ENCODE measurements around the gene GULP1.

Gene GULP1

DNA sequence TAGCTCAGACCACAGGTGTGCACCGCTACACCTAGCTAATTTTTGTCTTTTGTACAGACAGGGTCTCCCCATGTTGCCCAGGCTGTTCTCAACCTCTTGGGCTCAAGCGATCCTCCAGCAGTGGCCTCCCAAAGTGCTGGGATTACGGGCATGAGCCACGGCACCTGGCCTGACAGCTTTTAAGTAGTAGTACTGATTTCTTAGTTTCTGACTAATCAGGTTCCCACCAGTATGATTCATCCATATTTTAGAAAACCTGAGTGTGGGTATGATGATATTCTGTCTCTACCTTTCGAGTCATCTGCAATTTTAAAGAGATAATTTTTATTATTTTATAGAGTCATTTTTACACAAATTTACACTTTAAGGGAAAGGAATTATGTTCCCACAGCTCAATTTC, 46.4 kb upstream of the GULP1 start:
- H3K9me2 ChIP-seq (replicated peaks; ENCODE audit: control insufficient read depth, low read length), result no peaks in the 10 kb centered on the region
- no peaks in the 10 kb centered on the region for H3K27me3 ChIP-seq (ENCODE audit: control insufficient read depth, low read length)
- H3K36me3 ChIP-seq (ENCODE audit: control insufficient read depth, low read length), result no peaks in the 10 kb centered on the region
- H3K27ac ChIP-seq (ENCODE audit: low read depth, low read length), result no peak overlapping the region
- no peaks in the 10 kb centered on the region for H3K79me2 ChIP-seq (ENCODE audit: control insufficient read depth, low read length)
- H3K4me3 ChIP-seq (ENCODE audit: low read length), result no peak overlapping the region
- H3K4me1 ChIP-seq (ENCODE audit: control insufficient read depth, low read length), result no peaks in the 10 kb centered on the region
- no peaks in the 10 kb centered on the region for H3K9me3 ChIP-seq (ENCODE audit: control insufficient read depth, insufficient read depth, low read length)
- no peak overlapping the region for H3K4me2 ChIP-seq (ENCODE audit: low read length)
- TF ChIP-seq, protein P1, sequence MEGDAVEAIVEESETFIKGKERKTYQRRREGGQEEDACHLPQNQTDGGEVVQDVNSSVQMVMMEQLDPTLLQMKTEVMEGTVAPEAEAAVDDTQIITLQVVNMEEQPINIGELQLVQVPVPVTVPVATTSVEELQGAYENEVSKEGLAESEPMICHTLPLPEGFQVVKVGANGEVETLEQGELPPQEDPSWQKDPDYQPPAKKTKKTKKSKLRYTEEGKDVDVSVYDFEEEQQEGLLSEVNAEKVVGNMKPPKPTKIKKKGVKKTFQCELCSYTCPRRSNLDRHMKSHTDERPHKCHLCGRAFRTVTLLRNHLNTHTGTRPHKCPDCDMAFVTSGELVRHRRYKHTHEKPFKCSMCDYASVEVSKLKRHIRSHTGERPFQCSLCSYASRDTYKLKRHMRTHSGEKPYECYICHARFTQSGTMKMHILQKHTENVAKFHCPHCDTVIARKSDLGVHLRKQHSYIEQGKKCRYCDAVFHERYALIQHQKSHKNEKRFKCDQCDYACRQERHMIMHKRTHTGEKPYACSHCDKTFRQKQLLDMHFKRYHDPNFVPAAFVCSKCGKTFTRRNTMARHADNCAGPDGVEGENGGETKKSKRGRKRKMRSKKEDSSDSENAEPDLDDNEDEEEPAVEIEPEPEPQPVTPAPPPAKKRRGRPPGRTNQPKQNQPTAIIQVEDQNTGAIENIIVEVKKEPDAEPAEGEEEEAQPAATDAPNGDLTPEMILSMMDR (IDR thresholded peaks at IDR 0.05; ENCODE audit: low read depth, low read length, poor library complexity, severe bottlenecking), result no peak
- TF ChIP-seq EZH2phosphoT487 (IDR thresholded peaks at IDR 0.05; ENCODE audit: borderline replicate concordance, low read length), result no peak
- no peaks in the 10 kb centered on the region for H4K20me1 ChIP-seq (ENCODE audit: control insufficient read depth, insufficient read depth, low read depth, low read length)
- H3F3A ChIP-seq (ENCODE audit: control insufficient read depth, insufficient read depth), result no peaks in the 10 kb centered on the region

DNA sequence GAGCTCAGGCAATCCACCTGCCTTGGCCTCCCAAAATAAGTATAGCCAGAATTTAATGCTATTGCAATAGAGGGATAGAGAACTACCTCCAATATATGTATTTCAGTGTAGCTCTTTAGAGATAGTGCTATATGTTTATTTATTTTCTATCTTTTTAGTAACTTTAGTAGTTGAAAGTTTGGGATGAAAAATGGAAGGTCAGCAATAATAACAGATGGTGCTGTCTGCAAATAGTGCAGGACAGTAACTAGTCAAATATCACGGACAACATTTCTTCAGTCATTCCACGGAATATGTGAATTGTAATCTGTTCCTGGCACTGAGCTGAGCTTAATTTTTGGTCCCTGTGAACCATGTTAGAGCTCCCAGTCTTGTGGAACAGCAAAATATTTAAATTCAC, 43.2 kb upstream of the GULP1 start:
- H3K4me1 ChIP-seq (ENCODE audit: control insufficient read depth, low read length), result no peaks in the 10 kb centered on the region
- H3K4me3 ChIP-seq (ENCODE audit: low read length), result no peak overlapping the region
- H3K27me3 ChIP-seq (ENCODE audit: control insufficient read depth, low read length), result no peaks in the 10 kb centered on the region
- no peaks in the 10 kb centered on the region for H3F3A ChIP-seq (ENCODE audit: control insufficient read depth, insufficient read depth)
- H3K79me2 ChIP-seq (ENCODE audit: control insufficient read depth, low read length), result no peaks in the 10 kb centered on the region
- H3K9me2 ChIP-seq (replicated peaks; ENCODE audit: control insufficient read depth, low read length), result no peaks in the 10 kb centered on the region
- no peaks in the 10 kb centered on the region for H4K20me1 ChIP-seq (ENCODE audit: control insufficient read depth, insufficient read depth, low read depth, low read length)
- TF ChIP-seq EZH2phosphoT487 (IDR thresholded peaks at IDR 0.05; ENCODE audit: borderline replicate concordance, low read length), result no peak
- TF ChIP-seq, protein P1 (IDR thresholded peaks at IDR 0.05; ENCODE audit: low read depth, low read length, poor library complexity, severe bottlenecking), result no peak
- H3K36me3 ChIP-seq (ENCODE audit: control insufficient read depth, low read length), result no peaks in the 10 kb centered on the region
- no peak overlapping the region for H3K4me2 ChIP-seq (ENCODE audit: low read length)
- H3K27ac ChIP-seq (ENCODE audit: low read depth, low read length), result no peak overlapping the region
- H3K9me3 ChIP-seq (ENCODE audit: control insufficient read depth, insufficient read depth, low read length), result no peaks in the 10 kb centered on the region

DNA sequence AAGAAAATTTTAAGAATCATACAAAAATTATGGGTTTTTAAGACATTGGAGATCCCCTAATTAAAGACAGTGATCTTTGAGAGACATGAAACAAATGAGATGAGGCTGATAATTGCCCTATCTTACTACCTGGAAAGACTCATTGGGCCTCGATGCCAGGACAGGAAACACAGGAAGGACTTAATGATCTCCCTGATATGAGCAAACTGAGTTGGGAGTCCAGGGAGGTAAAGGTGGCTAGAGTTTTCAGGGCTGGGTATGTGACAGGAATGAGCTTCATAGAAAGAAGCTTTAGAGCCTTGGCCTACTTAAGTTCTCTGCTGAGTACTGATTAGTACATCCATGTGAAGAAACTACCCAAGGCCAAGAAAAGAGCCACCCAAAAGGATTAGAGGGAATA, 40.6 kb upstream of the GULP1 start:
- H3K36me3 ChIP-seq (ENCODE audit: control insufficient read depth, low read length), result no peaks in the 10 kb centered on the region
- H3K4me3 ChIP-seq (ENCODE audit: low read length), result no peak overlapping the region
- no peaks in the 10 kb centered on the region for H3K9me3 ChIP-seq (ENCODE audit: control insufficient read depth, insufficient read depth, low read length)
- H3K4me1 ChIP-seq (ENCODE audit: control insufficient read depth, low read length), result no peaks in the 10 kb centered on the region
- H3K27ac ChIP-seq (ENCODE audit: low read depth, low read length), result no peak overlapping the region
- TF ChIP-seq, protein P1 (IDR thresholded peaks at IDR 0.05; ENCODE audit: low read depth, low read length, poor library complexity, severe bottlenecking), result no peak
- no peak for TF ChIP-seq EZH2phosphoT487 (IDR thresholded peaks at IDR 0.05; ENCODE audit: borderline replicate concordance, low read length)
- no peaks in the 10 kb centered on the region for H3K27me3 ChIP-seq (ENCODE audit: control insufficient read depth, low read length)
- H3F3A ChIP-seq (ENCODE audit: control insufficient read depth, insufficient read depth), result no peaks in the 10 kb centered on the region
- H3K79me2 ChIP-seq (ENCODE audit: control insufficient read depth, low read length), result no peaks in the 10 kb centered on the region
- no peaks in the 10 kb centered on the region for H4K20me1 ChIP-seq (ENCODE audit: control insufficient read depth, insufficient read depth, low read depth, low read length)
- no peak overlapping the region for H3K4me2 ChIP-seq (ENCODE audit: low read length)
- H3K9me2 ChIP-seq (replicated peaks; ENCODE audit: control insufficient read depth, low read length), result no peaks in the 10 kb centered on the region

DNA sequence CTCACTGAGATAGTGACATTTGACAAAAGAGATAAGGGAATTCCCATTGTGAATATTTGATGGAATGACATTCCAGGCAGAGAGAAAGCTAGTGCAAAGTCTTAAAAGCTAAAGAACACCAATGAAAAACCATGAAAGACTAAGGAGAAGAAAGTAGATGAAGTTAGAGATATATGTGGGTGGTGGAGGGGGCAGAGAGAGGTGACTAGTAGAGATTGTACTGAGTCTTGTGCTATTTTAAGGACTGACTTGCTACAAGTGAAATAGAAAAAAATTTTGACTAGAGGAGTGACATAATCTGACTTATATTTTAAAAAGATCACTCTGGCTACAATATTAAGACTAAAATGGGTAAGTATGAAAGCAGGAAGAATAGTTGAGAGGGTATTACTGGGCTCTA, 35.3 kb upstream of the GULP1 start:
- Histone ChIP-seq H3K9me2 (replicated peaks; ENCODE audit: control insufficient read depth, low read length) (no peaks in the 10 kb centered on the region), H3F3A (ENCODE audit: control insufficient read depth, insufficient read depth) (no peaks in the 10 kb centered on the region)
- TF ChIP-seq EZH2phosphoT487 (IDR thresholded peaks at IDR 0.05; ENCODE audit: borderline replicate concordance, low read length), result no peak
- TF ChIP-seq, protein P1 (IDR thresholded peaks at IDR 0.05; ENCODE audit: low read depth, low read length, poor library complexity, severe bottlenecking), result no peak

More for the DNA sequence above, 35.3 kb upstream of the GULP1 start:
- Histone ChIP-seq H3K79me2 (ENCODE audit: control insufficient read depth, low read length) (no peaks in the 10 kb centered on the region), H3K4me3 (ENCODE audit: low read length) (no peak overlapping the region), H4K20me1 (ENCODE audit: control insufficient read depth, insufficient read depth, low read depth, low read length) (no peaks in the 10 kb centered on the region), H3K27me3 (ENCODE audit: control insufficient read depth, low read length) (no peaks in the 10 kb centered on the region), H3K36me3 (ENCODE audit: control insufficient read depth, low read length) (no peaks in the 10 kb centered on the region), H3K27ac (ENCODE audit: low read depth, low read length) (no peak overlapping the region), H3K4me1 (ENCODE audit: control insufficient read depth, low read length) (no peaks in the 10 kb centered on the region), H3K9me3 (ENCODE audit: control insufficient read depth, insufficient read depth, low read length) (no peaks in the 10 kb centered on the region), H3K4me2 (ENCODE audit: low read length) (no peak overlapping the region)
